ENCODE measurements around the gene KCNMB2.

DNA sequence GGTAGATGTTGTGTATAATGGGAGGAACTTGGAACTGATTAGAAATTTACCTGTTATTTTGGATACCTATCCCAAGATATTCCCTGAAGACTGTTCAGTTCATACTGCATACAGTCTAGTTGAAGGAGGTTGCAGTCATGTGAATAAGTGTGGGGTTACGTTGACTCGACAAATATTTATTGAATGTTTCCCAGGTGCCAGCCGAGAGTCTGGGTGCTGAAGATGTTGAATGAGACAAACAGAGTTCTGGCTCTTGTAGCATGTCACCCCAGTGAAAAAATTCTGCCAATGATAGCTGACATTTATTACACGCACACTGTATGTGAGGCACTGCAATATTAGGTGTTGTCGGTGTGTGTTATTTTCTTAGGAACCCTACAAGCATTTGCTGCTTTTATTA lies 176.0 kb downstream of the KCNMB2 start:
- TF ChIP-seq, protein P1, sequence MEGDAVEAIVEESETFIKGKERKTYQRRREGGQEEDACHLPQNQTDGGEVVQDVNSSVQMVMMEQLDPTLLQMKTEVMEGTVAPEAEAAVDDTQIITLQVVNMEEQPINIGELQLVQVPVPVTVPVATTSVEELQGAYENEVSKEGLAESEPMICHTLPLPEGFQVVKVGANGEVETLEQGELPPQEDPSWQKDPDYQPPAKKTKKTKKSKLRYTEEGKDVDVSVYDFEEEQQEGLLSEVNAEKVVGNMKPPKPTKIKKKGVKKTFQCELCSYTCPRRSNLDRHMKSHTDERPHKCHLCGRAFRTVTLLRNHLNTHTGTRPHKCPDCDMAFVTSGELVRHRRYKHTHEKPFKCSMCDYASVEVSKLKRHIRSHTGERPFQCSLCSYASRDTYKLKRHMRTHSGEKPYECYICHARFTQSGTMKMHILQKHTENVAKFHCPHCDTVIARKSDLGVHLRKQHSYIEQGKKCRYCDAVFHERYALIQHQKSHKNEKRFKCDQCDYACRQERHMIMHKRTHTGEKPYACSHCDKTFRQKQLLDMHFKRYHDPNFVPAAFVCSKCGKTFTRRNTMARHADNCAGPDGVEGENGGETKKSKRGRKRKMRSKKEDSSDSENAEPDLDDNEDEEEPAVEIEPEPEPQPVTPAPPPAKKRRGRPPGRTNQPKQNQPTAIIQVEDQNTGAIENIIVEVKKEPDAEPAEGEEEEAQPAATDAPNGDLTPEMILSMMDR (IDR thresholded peaks at IDR 0.05), result no peak
- TF ChIP-seq POLR2A (IDR thresholded peaks at IDR 0.05), result no peak

All from right lobe of liver (tissue), 4 donors.